HepG2 (cell line): ENCODE measurements around the gene CCSER2. TPM values are rescaled to one million over a fixed set of nuclear protein-coding genes. Genes with fewer than 3 reads are reported as not detected.

Source experiments
- ATAC-seq: fragments of 200-7000 bp; cut with Tn5 transposase; 3 replicates; pipeline ENCODE4 v1.9.1; 2020; ENCODE audit warnings: mild to moderate bottlenecking, moderate library complexity
- BruUV-seq: library from RNA; stranded (reverse); fragments of 400-500 nt; replicated peaks from 2 replicates; lab custom pipeline; 2021; lab: Mats Ljungman, UMichigan
- CTCF ChIA-PET: fragments of 300-600 bp; formaldehyde crosslinking; extraction: SDS; loops from one replicate; lab custom pipeline; 2021; ENCODE audit warnings: low total read pairs, inconsistent platforms, low intra/inter-chr PET ratio; lab: Yijun Ruan, JAX
- POLR2A ChIA-PET: fragments of 350-600 bp; sonication (Branson Sonifier 250); formaldehyde crosslinking; loops from one replicate; lab custom pipeline; 2020; ENCODE audit warnings: antibody characterized with exemption, inconsistent platforms; lab: Yijun Ruan, JAX
- DNase-seq: peaks from one replicate; pipeline ENCODE4 v3.0.0-alpha.2; 2015; ENCODE audit warnings: low spot score
- FAIRE-seq: peaks from 3 replicates; lab custom pipeline; 2011; peaks lifted over from hg19 to GRCh38; lab: Jason Lieb, UNC
- H2AFZ ChIP-seq: one replicate; pipeline ENCODE4 v1.6.1; 2011; ENCODE audit warnings: low read length, inconsistent platforms
- H3K27ac ChIP-seq: fragments of 300-600 bp; 3 replicates; pipeline ENCODE4 v1.8.0; 2011; ENCODE audit warnings: mixed run types, mild to moderate bottlenecking, mixed read lengths, low read length, inconsistent platforms; ENCODE audit not compliant: insufficient read depth; ENCODE audit errors: extremely low read length
- H3K27me3 ChIP-seq, 2 experiments: fragments of 200-600 bp in 1 of 2; 2 replicates in 1 of 2; 3 replicates in 1 of 2; pipeline versions ENCODE4 v1.6.0 to v1.8.0; 2011; ENCODE audit warnings: low read length in 2 of 2, mild to moderate bottlenecking in 2 of 2, moderate library complexity in 2 of 2, inconsistent platforms in 1 of 2; ENCODE audit not compliant: insufficient read depth in 2 of 2, control insufficient read depth in 1 of 2
- H3K36me3 ChIP-seq, 2 experiments: fragments of 200-600 bp in 1 of 2; replicated peaks in 1 of 2; 2 replicates in 1 of 2; 3 replicates in 1 of 2; pipeline versions ENCODE4 v1.5.1 to v1.8.0; 2011; ENCODE audit warnings: low read length in 2 of 2, inconsistent platforms in 1 of 2; ENCODE audit not compliant: insufficient read depth in 2 of 2, control insufficient read depth in 1 of 2
- H3K4me1 ChIP-seq: 2 replicates; pipeline ENCODE4 v1.5.1; 2012; ENCODE audit warnings: low read length, inconsistent platforms; ENCODE audit not compliant: insufficient read depth
- H3K4me2 ChIP-seq: 2 replicates; pipeline ENCODE4 v1.6.0; 2011; ENCODE audit warnings: low read depth, low read length, inconsistent platforms
- H3K4me3 ChIP-seq, 3 experiments: fragments of 200-600 bp in 1 of 3; sonication (generic), shearing (Covaris generic) in 1 of 3; replicated peaks in 1 of 3; 2 replicates each; pipeline ENCODE4 v1.5.1; 2011 to 2016; ENCODE audit warnings: low read length in 3 of 3, inconsistent platforms in 2 of 3, low read depth in 2 of 3, mild to moderate bottlenecking in 2 of 3, control low read depth in 1 of 3, mixed read lengths in 1 of 3; ENCODE audit not compliant: insufficient read depth in 1 of 3
- H3K79me2 ChIP-seq: one replicate; pipeline ENCODE4 v1.6.1; 2011; ENCODE audit warnings: low read length, inconsistent platforms; ENCODE audit not compliant: insufficient read depth
- H3K9ac ChIP-seq: 2 replicates; pipeline ENCODE4 v1.6.0; 2011; ENCODE audit warnings: mild to moderate bottlenecking, low read depth, low read length, inconsistent platforms; ENCODE audit not compliant: insufficient read depth
- H3K9me3 ChIP-seq: 2 replicates; pipeline ENCODE4 v1.5.1; 2012; ENCODE audit warnings: mild to moderate bottlenecking, low read length
- H4K20me1 ChIP-seq: 2 replicates; pipeline ENCODE4 v1.6.0; 2011; ENCODE audit warnings: inconsistent platforms, mild to moderate bottlenecking, low read length, moderate library complexity; ENCODE audit not compliant: insufficient read depth
- CCAR2 ChIP-seq: fragments of 200-400 bp; formaldehyde crosslinking; optimal IDR thresholded peaks from 2 replicates; pipeline ENCODE3; 2018; ENCODE audit warnings: low read depth, mild to moderate bottlenecking, low read length, moderate library complexity
- NFRKB ChIP-seq: fragments of 450-650 bp; IDR thresholded peaks from 2 replicates; pipeline ENCODE4 v1.6.1; 2017
- POGZ ChIP-seq: sonication (generic); formaldehyde crosslinking; IDR thresholded peaks from 2 replicates; pipeline ENCODE4 v1.4.0; 2020; ENCODE audit warnings: mild to moderate bottlenecking, missing genetic modification reagents
- RFXAP ChIP-seq: sonication (generic); formaldehyde crosslinking; IDR thresholded peaks from 2 replicates; pipeline ENCODE4 v1.4.0; 2020; ENCODE audit warnings: missing genetic modification reagents, borderline replicate concordance
- SP1 ChIP-seq, 2 experiments: fragments of 450-650 bp in 1 of 2; sonication (generic) in 1 of 2; formaldehyde crosslinking in 1 of 2; IDR thresholded peaks; 2 replicates each; pipeline versions ENCODE4 v1.4.0 to v1.6.1; 2016 to 2020; ENCODE audit warnings: missing genetic modification reagents in 1 of 2
- ZFP36 ChIP-seq: fragments of 150-350 bp; IDR thresholded peaks from 2 replicates; pipeline ENCODE4 v1.6.1; 2018; ENCODE audit warnings: borderline replicate concordance, low read length, low read depth; ENCODE audit not compliant: partially characterized antibody
- ZNF616 ChIP-seq: sonication (generic); formaldehyde crosslinking; IDR thresholded peaks from 2 replicates; pipeline ENCODE4 v1.5.0; 2020; ENCODE audit warnings: low read depth, mild to moderate bottlenecking, missing genetic modification reagents
- ZNF775 ChIP-seq: sonication (generic); formaldehyde crosslinking; IDR thresholded peaks from 2 replicates; pipeline ENCODE4 v1.4.0; 2020; ENCODE audit warnings: missing genetic modification reagents, mild to moderate bottlenecking, moderate library complexity, borderline replicate concordance
- WGBS: methylation state at CpG from one replicate; pipeline ENCODE4 v1.1.6; 2017; ENCODE audit warnings: low lambda C conversion rate; 5-methylcytosine and 5-hydroxymethylcytosine counted together
- in situ Hi-C: cut with HindIII; loops from 2 replicates; pipeline ENCODE4 v1.10.0; 2017; ENCODE audit warnings: low pct_unique_long_range_greater_than_20kb; ENCODE audit not compliant: extremely low pct_ligation_motif_present
- intact Hi-C: fragments of 100-400 bp; cut with micrococcal nuclease; formaldehyde crosslinking; loops from one replicate; pipeline ENCODE4 v1.10.0; 2022; ENCODE audit not compliant: unreplicated experiment
- polyA plus RNA-seq, 8 experiments: library from polyadenylated mRNA; depleted of rRNA in 3 of 8; stranded (reverse) in 7 of 8; unstranded in 1 of 8; fragments of >200 nt; fragmentation: Illumina TruSeq in 4 of 8; extraction: Trizol in 4 of 8; gene quantifications; 2 replicates each; pipeline versions ENCODE4 v1.2.1 to v1.2.3, GENCODE V29; 2011 to 2016; ENCODE audit warnings: low read depth in 4 of 8, missing spikeins in 1 of 8, mixed read lengths in 1 of 8; ENCODE audit not compliant: insufficient read depth in 1 of 8
- total RNA-seq, 5 experiments: library from RNA; depleted of rRNA; stranded (reverse); fragments of >200 nt; fragmentation: Illumina TruSeq; extraction: Trizol; gene quantifications; 2 replicates each; pipeline ENCODE4 v1.2.3, GENCODE V29; 2016; ENCODE audit warnings: low read depth in 1 of 5
- TF ChIP-seq, protein P1 (sequence below): sonication (generic); formaldehyde crosslinking; IDR thresholded peaks from 2 replicates; pipeline ENCODE4 v1.4.0; 2020; ENCODE audit warnings: low read depth, mild to moderate bottlenecking, missing genetic modification reagents
- TF ChIP-seq, protein P2 (sequence below): IDR thresholded peaks from 2 replicates; pipeline ENCODE4 v1.4.0; 2020; ENCODE audit warnings: mild to moderate bottlenecking, missing genetic modification reagents

CCSER2 gene
- total and polyA plus RNA-seq, 2 of the 13 experiments (the other 11 are each of a cell fraction or from before 2014, with no cell fraction given) = 13.3 to 17.2 TPM

DNA sequence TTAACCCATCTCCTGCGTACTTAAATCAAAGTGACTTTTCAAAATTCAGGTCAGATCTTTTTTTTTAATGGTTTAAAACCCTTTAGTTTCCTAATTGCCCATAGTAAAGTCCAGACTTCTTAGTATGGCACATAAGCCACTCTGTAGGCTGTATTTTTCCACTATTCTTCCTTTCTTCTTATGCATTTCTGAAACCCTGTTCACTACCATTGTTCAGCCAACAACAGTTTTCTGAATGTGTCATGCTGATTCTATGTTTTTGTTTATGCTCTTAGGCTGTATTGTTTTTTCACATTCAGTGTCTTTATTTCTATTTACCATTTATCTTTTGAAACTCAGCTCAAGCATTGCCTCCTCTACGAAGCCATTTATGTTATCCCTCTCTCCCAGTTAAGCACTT lies 26.7 kb downstream of the CCSER2 start:
- FAIRE-seq (no peak), DNase-seq (no peak), ATAC-seq (no peak)
- Histone ChIP-seq H3K9ac (no peak overlapping the region), H4K20me1 (0 out of 2 replicates have a peak, but pooled peaks cover 6% of the 10 kb centered on the region), H3K27ac (no peak overlapping the region), H3K79me2 (peaks cover 42% of the 10 kb centered on the region), H3K4me1 (peaks cover 52% of the 10 kb centered on the region), H3K4me2 (no peak overlapping the region), H3K4me3 (no peak overlapping the region), H3K9me3 (no peaks in the 10 kb centered on the region), H2AFZ (no peak overlapping the region), H3K27me3 (no peaks in the 10 kb centered on the region), H3K36me3 (no peaks in the 10 kb centered on the region)
- in situ Hi-C loops (no loop called here), intact Hi-C loops (no loop called here)
- POLR2A ChIA-PET = no interaction called here
- CTCF ChIA-PET = no interaction called here
- BruUV-seq = no TSS peak
- TF ChIP-seq ZFP36 (no peak), CCAR2 (no peak), POGZ (no peak), ZNF616 (CRISPR knock-in tag) (no peak), RFXAP (CRISPR knock-in tag) (no peak), NFRKB (no peak), ZNF775 (CRISPR knock-in tag) (no peak)
- 99% methylated on average over 2 of the region's 2 CpGs for WGBS

DNA sequence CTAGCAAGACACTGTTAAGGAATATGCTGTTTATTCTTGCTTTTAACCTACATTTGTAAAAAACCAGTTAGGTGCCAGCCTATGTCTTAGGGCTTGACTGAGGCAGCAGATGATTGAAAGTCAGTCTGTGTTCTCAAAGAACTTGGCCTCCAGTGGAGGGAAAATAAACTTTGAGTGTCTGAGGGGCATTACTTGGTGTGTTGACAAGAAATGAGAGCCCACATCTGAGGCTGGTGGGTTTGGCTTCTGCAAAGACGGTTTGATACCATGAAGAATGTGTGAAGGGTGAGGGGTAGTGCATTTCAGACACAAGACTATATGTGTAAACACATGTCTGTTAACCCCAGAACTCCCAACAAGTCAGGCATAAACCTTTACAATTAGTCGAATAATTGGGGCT lies 28.5 kb downstream of the CCSER2 start:
- Histone ChIP-seq H3K4me1 (peaks cover 70% of the 10 kb centered on the region), H3K27me3 (no peaks in the 10 kb centered on the region), H3K9ac (no peak overlapping the region), H3K36me3 (no peaks in the 10 kb centered on the region), H3K79me2 (peaks cover 46% of the 10 kb centered on the region), H3K27ac (no peak overlapping the region), H3K4me3 (no peak overlapping the region), H3K9me3 (no peaks in the 10 kb centered on the region), H4K20me1 (0 out of 2 replicates have a peak, but pooled peaks cover 6% of the 10 kb centered on the region), H2AFZ (no peak overlapping the region), H3K4me2 (no peak overlapping the region)
- CTCF ChIA-PET = no interaction called here
- POLR2A ChIA-PET = no interaction called here
- no peak for FAIRE-seq
- no peak for DNase-seq
- no TSS peak for BruUV-seq
- 98% methylated on average over 2 of the region's 2 CpGs for WGBS
- intact Hi-C loops (no loop called here), in situ Hi-C loops (no loop called here)
- ATAC-seq = no peak
- no peak for TF ChIP-seq SP1 (IDR thresholded peaks at IDR 0.05)
- no peak for TF ChIP-seq SP1 (CRISPR knock-in tag; IDR thresholded peaks at IDR 0.05)
- TF ChIP-seq, protein P1, sequence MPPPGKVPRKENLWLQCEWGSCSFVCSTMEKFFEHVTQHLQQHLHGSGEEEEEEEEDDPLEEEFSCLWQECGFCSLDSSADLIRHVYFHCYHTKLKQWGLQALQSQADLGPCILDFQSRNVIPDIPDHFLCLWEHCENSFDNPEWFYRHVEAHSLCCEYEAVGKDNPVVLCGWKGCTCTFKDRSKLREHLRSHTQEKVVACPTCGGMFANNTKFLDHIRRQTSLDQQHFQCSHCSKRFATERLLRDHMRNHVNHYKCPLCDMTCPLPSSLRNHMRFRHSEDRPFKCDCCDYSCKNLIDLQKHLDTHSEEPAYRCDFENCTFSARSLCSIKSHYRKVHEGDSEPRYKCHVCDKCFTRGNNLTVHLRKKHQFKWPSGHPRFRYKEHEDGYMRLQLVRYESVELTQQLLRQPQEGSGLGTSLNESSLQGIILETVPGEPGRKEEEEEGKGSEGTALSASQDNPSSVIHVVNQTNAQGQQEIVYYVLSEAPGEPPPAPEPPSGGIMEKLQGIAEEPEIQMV (CRISPR knock-in tag) = no peak
- TF ChIP-seq, protein P2, sequence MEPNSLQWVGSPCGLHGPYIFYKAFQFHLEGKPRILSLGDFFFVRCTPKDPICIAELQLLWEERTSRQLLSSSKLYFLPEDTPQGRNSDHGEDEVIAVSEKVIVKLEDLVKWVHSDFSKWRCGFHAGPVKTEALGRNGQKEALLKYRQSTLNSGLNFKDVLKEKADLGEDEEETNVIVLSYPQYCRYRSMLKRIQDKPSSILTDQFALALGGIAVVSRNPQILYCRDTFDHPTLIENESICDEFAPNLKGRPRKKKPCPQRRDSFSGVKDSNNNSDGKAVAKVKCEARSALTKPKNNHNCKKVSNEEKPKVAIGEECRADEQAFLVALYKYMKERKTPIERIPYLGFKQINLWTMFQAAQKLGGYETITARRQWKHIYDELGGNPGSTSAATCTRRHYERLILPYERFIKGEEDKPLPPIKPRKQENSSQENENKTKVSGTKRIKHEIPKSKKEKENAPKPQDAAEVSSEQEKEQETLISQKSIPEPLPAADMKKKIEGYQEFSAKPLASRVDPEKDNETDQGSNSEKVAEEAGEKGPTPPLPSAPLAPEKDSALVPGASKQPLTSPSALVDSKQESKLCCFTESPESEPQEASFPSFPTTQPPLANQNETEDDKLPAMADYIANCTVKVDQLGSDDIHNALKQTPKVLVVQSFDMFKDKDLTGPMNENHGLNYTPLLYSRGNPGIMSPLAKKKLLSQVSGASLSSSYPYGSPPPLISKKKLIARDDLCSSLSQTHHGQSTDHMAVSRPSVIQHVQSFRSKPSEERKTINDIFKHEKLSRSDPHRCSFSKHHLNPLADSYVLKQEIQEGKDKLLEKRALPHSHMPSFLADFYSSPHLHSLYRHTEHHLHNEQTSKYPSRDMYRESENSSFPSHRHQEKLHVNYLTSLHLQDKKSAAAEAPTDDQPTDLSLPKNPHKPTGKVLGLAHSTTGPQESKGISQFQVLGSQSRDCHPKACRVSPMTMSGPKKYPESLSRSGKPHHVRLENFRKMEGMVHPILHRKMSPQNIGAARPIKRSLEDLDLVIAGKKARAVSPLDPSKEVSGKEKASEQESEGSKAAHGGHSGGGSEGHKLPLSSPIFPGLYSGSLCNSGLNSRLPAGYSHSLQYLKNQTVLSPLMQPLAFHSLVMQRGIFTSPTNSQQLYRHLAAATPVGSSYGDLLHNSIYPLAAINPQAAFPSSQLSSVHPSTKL (CRISPR knock-in tag) = no peak
